HG03439 (cell line): ENCODE results near the gene E2F6.
"Not testable (repeated sequence)": the region's sequence is repeated elsewhere in the genome, so short reads cannot be mapped to it uniquely, and the experiment has no call there.

Experiments
- ATAC-seq: cut with Tn5 transposase; IDR thresholded peaks from one replicate; pipeline ENCODE4 v1.9.1; 2021; ENCODE audit warnings: mild to moderate bottlenecking, moderate library complexity; ENCODE audit not compliant: unreplicated experiment

E2F6 gene

DNA sequence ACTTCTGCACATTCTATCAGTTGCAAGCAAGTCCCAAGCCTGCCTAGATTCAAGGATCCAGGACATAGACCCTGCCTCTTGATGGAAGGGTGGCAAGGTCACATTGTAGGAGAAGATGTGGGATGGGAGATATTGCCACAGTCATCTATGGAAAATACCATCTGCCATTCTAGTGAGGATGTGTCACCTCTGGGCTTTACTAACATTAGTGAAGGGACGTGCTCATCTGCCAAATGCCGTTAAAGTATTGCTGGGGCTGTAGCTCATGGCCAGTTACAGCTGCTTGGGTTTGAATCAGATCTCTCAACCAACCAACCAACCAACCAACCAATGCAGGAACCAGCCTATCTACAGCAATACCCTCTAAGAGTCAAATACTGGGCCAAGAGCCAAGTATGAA lies 49.0 kb downstream of the E2F6 start:
- no peak for ATAC-seq

DNA sequence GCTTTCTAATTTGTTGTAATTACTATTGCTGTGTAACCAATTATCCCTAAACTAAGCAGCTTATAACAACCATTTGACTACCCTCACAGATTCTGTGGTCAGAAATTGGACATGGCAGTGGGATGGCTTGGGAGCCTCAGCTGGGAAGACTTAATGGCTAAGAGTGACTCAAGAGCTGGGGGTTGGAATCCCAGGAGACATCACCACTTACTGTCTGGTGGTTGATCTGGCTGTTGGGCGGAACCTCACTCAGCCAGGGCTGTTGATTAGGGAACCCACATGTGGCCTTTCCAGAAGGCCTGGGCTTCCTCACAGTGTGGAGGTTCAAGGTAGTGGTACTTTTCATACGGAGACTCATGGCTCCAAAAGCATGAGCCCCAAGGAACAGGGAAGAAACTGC lies 49.8 kb downstream of the E2F6 start:
- no peak for ATAC-seq

DNA sequence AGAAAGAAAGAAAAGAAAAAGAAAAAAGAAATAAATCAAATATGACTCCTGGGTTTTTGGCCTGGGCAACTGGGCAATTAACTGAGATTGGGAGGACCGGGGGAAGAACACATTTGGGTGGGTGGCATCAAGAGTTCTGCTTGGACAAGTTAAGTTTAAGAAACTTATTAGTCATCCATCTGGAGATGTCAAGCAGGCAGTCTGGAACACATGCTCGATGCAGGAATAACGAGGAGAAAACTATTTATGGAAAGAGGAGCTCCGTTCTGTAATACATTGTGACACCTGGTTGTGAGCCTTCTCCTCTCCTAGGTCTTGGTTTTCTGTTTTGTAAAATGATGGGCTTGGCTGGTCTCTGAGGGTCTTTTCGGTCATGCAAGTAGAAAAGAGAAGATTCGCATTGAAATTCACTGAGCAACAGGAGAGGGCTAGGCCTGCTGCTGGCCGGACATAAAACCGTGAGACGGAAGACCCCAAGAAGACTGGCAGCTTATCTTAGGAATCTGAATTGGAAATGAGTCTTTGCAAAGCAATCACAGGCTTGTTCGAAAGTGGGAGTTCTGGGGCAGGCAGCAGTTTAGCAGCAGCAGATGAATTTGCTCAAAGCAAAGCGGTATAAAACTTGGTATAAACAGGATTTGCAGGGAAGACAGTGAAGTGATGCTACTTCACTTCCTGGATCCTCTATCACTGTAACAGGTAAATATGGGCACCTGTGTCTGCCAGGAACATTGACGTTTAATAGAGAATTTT lies 51.4 kb downstream of the E2F6 start:
- no peak for ATAC-seq

DNA sequence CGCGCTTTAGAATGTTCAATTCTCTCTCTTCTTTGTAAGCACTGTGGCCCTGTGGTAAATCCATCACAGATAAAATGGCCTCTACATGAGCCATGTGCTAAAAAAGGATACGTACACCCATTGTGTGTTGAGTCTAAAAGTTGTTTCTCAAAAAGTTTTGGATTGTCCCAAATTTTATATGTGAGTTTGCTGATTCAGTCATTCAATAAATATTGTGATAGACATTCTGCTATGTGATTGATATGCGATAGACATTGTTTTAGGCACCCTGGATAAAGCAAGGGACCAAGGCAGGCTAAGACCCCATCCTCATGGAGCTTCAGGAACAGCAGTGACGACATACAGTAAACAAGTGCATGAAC lies 53.5 kb downstream of the E2F6 start:
- ATAC-seq = no peak

DNA sequence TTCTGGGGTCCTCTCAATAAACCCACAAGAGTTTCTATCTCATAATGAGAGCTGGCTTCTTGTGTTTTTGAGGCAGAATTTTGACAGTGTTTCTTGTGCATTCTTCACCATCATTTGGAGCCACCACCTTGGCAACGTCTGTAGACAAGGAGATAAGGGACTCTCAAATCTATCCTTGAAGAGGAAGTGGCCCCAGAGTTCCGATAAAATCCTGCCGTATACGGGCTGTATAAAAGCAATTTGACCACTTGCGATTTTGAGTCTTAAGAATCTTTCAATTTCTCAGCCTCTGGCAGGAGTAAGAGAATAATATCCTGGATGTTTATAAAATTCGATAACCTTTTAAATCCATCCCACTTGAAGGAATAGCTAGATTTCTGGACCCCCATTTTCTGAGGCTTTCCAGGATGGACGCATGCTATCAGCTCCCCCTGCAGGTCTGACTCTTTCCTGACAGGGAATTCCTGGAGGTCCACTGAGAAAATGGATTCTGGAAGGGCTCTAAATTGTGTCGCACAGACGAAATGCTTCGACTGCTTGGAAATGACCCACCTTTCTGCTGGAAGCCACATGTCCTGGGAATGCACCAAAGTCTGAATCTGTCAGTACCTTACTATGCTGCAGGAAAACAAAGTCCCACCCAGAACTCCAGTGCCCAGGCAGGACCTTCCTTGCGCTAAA lies 54.1 kb downstream of the E2F6 start:
- ATAC-seq = no peak

DNA sequence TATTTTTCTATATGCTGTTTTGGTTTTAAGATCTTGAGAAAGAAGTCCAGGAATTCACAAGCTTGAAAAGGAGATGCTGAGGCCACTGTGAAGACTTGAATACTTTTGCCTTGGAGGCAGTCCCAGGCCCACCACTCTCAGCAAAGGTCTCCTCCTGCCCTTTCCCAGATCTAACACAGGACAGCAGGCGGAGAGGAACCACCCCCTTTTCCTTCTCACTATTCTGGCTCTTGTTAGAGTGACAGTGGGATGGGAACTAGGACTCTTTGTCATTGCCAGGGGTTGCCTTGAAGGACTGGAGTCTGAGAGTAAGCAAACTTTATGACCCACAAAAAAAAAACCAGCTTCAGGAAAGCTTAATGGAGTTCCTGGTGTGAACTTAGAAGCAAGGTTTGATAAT lies 54.7 kb downstream of the E2F6 start:
- no peak for ATAC-seq

DNA sequence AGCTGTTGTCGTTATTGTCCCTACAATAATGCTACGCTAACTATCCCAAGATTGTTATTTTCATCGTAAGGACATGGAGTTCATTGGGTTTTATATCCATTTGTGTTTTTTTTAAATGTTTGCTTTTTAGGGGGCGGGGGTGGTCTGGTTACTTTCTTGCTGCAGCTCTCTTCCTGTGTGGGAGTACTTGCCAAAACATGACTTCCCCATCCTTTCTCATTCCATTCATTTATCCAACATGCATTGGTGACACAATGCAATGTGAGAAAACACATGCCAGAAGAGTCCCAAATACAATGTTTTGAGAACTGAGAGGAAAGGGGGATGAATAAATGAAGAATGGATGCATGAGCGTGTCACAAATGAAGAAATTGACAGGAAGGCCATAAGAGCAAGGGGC lies 55.9 kb downstream of the E2F6 start:
- no peak for ATAC-seq

DNA sequence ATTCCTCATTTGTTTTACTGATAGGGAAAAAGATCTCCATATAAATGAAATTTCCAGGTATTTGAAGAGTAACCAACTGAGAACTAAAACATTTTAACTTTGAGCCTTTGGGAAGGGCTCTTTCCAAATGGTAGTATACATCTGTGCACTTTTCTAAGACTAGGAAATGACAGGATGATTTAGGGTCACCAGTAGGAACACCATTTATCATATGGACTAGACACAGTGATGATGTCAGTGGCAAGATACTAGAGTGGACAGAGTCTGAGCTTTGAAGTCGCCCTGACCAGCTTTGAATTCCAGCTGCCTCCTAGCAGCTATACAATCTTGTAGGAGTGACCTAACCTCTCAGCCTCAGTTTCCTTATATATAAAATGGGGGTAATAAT lies 56.4 kb downstream of the E2F6 start:
- ATAC-seq = no peak

DNA sequence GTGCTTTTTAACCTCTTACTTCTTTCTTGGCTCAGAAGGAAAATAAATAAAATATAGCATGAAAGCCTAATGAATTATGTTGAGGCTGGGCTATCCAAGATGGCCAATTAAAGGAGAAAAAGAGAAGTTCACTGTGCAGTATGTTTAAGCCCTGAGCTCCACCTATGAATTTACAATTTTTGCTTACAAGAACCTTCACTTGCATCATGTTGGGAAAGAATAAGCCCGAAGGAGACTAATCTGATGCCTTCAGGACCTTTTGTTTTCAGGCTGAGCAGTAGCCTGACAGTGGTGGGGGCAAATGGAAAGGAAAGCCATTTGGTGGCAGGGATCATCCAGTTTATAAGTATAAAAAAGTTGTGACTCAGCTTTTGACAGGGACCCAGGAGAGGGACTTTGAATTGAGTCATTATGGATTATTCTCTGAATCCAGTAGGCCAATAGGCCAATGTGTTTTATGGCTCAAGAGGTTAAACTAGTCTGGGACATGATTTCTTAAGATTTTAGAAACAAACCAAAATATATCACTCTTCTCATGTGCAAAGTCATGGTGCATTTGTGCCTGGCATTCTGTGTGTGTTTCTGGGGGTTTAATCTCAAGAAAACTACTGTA lies 56.9 kb downstream of the E2F6 start:
- ATAC-seq = no peak

DNA sequence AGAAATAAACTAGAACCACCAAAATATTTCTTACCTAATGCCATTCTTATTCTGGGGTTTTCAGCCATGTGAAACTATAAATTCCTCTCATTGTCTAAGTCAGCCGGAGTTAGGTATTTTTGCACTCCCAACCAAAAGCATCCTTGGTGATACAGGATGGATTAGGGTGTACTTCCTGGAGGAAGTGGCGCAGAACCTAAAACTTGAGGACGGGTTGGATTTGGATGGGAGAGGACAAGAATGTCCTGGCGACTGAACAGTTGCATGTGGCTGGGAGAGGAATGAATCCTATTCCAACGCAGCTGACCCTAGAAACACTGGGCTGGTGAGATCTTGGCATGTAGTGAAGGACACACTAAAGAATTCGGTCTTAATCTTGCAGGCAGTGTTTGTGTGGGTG lies 58.5 kb downstream of the E2F6 start:
- no peak for ATAC-seq

DNA sequence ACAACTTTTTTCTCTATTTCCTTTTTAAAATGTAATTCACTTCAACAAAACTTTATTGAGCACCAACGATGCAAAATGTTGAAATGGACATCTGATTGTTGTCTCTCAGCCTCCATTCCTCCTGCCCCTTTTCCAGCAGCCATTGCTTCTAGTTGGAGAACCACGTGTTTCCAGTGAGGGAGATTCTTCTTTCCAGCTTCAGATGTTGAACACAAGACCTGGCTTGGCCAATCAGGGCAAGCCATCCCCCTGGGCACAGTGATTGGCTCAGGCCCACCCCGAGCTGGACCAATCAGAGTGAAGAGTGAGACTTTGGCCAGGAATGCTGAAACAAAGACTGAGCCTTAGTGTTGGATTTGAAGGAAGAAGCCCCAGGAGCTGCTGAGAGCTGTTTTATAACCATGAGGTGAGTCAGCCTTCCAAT lies 59.0 kb downstream of the E2F6 start:
- ATAC-seq = no peak

DNA sequence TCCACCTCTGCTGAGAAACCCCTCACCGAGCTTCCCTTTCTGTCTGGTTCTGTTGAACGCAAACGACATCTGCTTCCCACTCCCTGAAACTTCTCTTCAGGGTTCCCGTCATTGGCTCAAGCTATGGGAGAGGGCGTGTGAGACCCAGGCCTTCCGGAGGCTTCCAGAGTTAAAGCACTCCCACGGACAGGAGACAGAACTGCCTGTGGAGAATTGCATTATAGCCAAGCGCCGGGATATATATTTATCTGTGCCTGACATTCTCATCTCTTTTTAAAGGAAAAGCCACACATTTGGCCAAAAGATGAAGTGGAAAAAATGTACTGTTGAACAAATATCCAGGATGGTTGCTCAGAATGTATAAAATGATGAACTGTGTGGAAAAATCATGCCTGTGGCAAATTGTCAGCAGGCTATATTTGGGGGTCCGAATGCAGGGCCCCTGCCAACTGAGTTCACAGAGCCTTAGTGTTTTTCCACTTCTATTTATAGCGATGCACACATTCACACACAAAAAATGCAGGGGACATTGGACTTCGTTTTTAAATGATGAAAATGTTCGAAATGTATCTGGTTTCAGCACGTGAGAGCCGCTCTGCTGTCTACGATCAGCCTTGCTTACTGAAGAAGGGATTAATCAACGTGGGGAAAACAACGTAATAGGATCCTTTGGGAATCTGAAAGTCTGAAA lies 59.5 kb downstream of the E2F6 start:
- ATAC-seq = no peak

DNA sequence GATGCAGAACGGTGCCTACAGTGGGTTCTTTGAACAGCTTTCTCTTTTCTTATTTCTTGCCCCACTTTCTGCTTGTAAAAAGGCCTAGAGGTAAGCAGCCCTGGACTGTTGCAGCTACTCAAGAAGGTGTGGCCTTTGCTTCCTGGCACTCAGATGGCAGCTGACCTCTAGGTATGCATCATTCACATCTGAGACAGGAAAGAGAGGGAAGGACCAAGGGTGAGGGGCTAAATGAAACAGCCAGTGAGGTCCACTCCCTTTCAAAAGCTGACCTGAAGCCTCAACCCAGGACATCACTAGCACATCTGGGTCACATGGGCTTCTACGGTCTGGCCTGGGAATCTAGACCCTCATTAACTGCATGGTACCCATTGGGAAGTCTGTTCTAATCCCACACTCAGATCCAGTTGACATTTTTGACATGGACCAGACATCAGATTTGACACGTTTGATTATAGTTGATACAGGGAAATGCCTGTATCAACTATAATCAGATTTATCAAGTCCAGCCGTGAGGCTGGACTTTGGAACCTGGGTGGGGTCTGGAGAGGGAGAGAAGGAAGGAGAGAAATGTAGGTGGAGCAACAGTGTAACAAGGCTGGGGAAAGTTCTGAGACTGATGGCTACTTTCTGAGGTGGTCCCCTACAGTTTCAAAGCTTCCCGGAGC lies 60.2 kb downstream of the E2F6 start:
- ATAC-seq = no peak

DNA sequence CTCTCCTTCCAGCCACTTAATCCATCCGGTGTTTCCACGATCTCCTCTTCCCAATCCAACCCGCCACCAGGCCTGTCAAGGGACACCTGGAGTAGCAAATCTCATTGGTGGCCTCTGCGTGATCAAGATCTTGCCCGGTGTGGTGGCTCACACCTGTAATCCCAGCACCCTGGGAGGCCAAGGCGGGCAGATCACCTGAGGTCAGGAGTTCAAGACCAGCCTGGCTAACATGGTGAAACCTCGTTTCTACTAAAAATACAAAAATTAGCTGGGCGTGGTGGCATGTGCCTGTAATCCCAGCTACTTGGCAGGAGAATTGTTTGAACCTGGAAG lies 60.9 kb downstream of the E2F6 start:
- not testable (repeated sequence) for ATAC-seq

DNA sequence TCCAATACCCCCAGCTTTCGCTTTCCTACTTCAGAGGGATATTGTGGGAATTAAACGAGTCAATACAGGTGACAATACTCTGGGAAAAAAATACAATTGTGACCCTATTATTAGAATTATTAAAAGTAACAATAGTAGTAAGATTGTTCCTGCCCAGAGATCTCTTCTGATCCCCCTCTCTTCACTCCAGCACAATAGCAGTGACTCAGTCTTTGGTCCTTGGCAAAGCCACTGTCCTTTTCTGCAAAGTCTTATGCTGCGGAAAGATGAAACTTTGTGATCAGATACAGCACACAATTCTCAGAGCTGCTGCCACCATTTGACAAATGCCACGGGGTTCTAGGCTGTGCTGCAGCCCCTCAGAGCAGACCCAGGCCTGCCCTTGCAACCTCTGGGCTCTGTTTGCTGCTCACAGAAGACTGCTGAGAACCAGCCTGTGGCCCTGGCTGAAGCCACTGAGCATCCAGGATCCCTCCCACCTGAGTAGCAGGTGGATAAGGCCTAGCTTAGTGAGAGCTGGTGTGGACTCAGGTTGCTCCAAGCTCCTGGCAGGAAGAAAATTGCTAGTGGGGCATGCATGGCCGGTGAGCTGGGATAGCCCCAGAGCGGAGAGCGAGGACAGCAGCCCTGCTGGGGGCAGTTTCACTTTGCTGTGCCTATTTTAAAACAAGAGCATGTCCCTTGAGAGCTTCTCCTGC lies 61.4 kb downstream of the E2F6 start:
- ATAC-seq = no peak

DNA sequence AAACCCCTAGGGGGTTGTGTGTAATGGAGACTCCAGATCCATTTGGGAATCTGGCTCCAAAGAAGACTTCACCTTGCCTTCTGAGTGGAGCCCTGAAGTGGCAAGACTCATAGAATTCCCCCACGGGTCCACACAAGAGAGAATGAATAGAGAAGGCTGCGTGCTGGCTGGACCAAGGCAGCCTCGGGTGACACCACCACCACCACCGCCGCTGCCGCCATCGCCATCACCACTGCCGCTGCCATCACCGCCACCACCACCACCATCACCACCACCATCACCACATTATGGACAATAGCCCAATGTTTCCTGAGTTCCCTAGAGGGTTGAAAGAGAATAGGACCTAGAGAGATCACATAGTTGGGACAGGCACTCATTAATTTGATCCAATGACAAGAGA lies 63.5 kb downstream of the E2F6 start:
- ATAC-seq = no peak

DNA sequence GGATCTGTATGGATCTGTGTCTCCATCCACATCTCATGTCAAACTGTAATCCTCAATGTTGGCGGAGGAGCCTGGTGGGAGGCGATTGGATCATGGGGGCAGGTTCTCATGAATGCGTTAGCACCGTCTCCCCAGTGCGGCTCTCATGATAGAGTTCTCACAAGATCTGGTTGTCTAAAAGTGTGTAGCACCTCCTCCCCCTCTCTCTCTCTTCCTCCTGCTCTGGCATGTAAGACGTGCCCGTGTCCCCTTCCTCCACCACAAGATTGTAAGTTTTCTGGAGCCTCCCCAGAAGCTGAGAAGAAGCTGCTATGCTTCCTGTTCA lies 66.6 kb downstream of the E2F6 start:
- no peak for ATAC-seq

DNA sequence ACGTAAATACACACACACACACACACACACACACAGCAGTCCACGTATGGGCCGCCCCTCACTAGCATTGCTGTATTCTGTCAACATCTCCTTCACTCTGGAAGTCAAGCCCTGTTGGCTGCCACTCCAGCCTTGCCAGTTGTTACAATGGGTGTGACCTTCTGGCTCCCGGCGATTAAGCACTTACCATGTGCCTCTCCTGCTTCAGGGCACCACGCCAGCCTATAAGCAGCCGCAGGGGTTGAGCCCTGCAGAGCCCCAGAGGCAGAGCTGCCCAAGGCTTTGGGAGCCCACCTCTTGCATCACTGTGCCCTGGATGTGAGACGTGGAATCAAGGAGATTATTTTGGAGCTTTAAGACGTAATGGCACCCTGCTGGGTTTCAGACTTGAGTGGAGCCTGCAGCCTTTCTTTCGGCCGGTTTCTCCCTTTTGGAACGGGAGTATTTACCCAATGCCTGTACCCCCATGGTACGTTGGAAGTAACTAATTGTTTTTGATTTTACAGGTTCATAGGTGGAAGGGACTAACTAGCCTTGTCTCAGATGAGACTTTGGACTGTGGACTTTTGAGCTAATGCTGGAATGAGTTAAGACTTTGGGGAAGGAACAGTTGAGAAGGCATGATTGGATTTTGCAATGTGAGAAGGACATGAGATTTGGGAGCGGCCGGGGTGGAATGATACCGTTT lies 67.1 kb downstream of the E2F6 start:
- no peak for ATAC-seq

DNA sequence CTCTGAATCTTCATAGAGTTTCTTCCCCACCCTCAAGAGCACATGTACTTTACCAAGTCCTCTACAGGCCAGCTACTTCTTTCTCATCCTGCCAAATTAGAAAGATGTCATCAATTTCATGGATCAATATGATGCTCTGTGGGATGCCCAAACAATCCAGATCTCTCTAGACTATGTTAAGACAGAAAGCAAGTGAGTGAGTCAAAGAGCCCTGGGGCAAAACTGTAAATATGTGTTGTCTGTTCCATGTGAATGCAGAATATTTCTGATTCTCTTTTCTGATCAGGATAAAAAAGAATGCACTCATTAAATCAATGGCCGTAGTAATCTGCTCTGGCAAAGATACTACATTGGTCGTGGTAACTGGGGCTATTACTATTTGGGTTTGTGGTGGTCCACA lies 68.4 kb downstream of the E2F6 start:
- no peak for ATAC-seq
